ENCODE measurements around the gene SHB.
"Not testable (repeated sequence)": the region's sequence is repeated elsewhere in the genome, so short reads cannot be mapped to it uniquely, and the experiment has no call there.

The SHB gene

DNA sequence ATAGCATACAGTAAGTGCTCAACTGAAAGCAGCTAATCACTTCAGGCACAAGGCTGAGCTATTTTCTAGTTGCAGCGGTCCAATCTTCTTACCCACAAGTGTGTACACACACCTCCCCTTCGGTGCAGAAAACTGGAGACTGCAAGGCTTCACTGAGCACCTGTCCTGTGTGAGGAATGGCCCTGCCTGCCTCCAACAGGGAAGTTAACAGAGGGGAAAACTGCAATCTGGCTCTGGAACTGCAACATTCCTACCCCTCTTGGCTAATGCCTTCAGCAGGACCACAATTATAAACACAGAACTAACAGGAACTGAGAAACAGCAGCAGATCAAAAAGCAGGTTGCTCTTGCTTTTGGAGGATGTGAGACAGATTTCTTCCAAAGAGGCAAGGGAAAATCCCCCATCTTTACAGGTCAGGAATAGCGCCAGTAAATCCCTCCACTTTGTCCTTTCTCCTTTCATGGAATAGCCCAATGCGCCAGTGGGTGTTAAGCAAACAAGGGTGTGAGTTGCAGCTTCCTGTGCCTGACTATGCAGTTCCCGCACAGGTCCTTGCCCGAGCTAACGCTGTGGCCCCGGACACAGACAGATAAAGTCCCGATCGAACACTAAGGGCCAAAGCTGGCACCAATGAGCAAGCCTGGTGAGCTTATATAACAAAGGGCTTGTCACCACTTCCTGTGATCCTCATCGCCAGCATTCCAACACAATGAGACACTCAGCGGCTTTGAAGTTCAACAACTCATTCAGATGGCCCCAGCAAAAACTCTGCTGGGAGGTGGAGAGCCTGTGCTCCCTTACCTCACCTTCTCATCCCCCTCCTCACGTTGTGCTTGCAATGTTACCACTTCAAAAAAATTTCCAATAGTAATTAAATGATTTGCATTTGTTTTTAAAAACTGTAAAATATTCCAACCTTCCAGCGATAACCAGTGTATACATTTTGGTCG, 21.5 kb downstream of the SHB start:
- CTCF ChIA-PET, result interaction anchor here (1.1 to 1.5 kb wide), 2 partner anchors 13 to 15 kb away, joined by 3 to 4 read pairs; no protein-coding TSS in a partner anchor
- Histone ChIP-seq H3K4me3 (ENCODE audit: control insufficient read depth in 1 of 7, extremely low read depth in 1 of 7, insufficient read depth in 4 of 7, low read depth in 2 of 7, low read length in 6 of 7) (peak overlapping the region in 3 of 7 experiments; percentile 13 to 40 (median 20)), H3K27me3 (replicated peaks in 2 of 5; ENCODE audit: control insufficient read depth in 4 of 5, insufficient read depth in 5 of 5, low read length in 4 of 5) (no peaks in the 10 kb centered on the region), H3K4me1 (ENCODE audit: control extremely low read depth in 1 of 4, control insufficient read depth in 4 of 4, insufficient read depth in 4 of 4, low read length in 3 of 4) (peaks cover 4 to 18% (median 10%) of the 10 kb centered on the region in 4 experiments), H3K9me3 (ENCODE audit: control extremely low read depth in 1 of 5, control insufficient read depth in 4 of 5, insufficient read depth in 2 of 5, low read depth in 1 of 5, low read length in 4 of 5) (no peaks in the 10 kb centered on the region), H3K36me3 (ENCODE audit: control insufficient read depth in 4 of 4, insufficient read depth in 4 of 4, low read length in 3 of 4) (no peaks in the 10 kb centered on the region), H3K27ac (ENCODE audit: insufficient read depth in 1 of 2, low read depth in 1 of 2, low read length in 2 of 2, poor library complexity in 1 of 2, severe bottlenecking in 2 of 2) (peak overlapping the region in 1 of 2 experiments; percentile 6)
- WGBS (ENCODE audit: insufficient coverage), result 28% methylated on average over 11 of the region's 15 CpGs
- POLR2A ChIA-PET, result interaction anchor here (1.2 kb wide), 1 partner anchor 48 kb away, joined by 3 read pairs; no protein-coding TSS in a partner anchor
- peak in 1 of 3 donors; percentile 49 for DNase-seq

DNA sequence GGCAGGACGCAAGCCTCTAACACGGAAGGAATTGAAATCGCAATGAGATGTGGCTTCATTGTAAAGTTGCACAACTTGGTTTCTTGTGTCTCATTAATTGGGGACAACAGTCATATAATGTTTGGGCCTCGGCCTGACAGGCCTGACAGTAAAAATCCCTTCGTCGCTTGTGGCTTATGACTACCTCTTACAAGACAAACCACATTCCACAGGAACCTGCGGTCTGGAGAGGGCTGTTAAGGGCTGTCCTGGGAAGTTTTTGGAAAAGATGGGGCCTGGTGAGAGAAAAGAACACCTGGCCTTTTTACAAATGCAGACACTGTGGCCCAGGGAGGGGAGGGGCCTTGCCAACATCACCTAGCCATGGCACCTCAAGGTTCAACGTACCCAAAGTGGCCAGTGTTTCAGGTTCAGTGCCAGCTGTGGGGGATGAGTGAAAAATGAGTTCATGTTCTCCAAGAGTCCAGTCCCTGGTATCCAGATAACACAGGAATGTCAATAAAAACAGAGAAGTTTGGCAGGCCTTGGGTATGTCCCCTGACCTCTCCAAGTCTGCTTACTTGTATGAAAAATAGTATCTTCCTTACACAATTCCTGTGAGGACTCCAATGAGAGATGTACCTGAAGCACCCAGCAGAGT, 22.2 kb downstream of the SHB start:
- 98% methylated on average over 4 of the region's 8 CpGs for WGBS (ENCODE audit: insufficient coverage)

DNA sequence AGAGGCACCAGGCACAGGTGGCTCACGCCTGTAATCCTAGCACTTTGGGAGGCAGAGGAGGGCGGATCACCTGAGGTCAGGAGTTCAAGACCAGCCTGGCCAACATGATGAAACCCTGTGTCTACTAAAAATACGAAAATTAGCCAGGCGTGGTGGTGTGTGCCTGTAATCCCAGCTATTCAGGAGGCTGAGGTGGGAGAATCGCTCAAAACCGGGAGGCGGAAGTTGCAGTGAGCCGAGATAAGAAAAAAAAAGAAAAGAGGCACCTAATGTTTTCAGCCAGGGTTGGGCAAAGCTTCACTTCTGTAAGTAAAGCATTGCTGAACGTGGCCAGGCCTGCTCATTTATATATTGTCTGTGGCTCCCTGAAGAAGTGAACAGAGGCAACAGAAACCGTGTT, 23.1 kb downstream of the SHB start:
- 96% methylated on average over 10 of the region's 10 CpGs for WGBS (ENCODE audit: insufficient coverage)
- POLR2A ChIA-PET; H3K27ac ChIP-seq (ENCODE audit: insufficient read depth in 1 of 2, low read depth in 1 of 2, low read length in 2 of 2, poor library complexity in 1 of 2, severe bottlenecking in 2 of 2); DNase-seq; H3K27me3 ChIP-seq (replicated peaks in 2 of 5; ENCODE audit: control insufficient read depth in 4 of 5, insufficient read depth in 5 of 5, low read length in 4 of 5); H3K4me3 ChIP-seq (ENCODE audit: control insufficient read depth in 1 of 7, extremely low read depth in 1 of 7, insufficient read depth in 4 of 7, low read depth in 2 of 7, low read length in 6 of 7); H3K36me3 ChIP-seq (ENCODE audit: control insufficient read depth in 4 of 4, insufficient read depth in 4 of 4, low read length in 3 of 4); CTCF ChIA-PET; H3K9me3 ChIP-seq (ENCODE audit: control extremely low read depth in 1 of 5, control insufficient read depth in 4 of 5, insufficient read depth in 2 of 5, low read depth in 1 of 5, low read length in 4 of 5): not testable (repeated sequence)
- peaks cover 4 to 18% (median 10%) of the 10 kb centered on the region in 4 experiments for H3K4me1 ChIP-seq (ENCODE audit: control extremely low read depth in 1 of 4, control insufficient read depth in 4 of 4, insufficient read depth in 4 of 4, low read length in 3 of 4)

More for the DNA sequence above, 22.2 kb downstream of the SHB start:
- DNase-seq, result peak in 1 of 3 donors; percentile 33
- Histone ChIP-seq H3K9me3 (ENCODE audit: control extremely low read depth in 1 of 5, control insufficient read depth in 4 of 5, insufficient read depth in 2 of 5, low read depth in 1 of 5, low read length in 4 of 5) (no peaks in the 10 kb centered on the region), H3K36me3 (ENCODE audit: control insufficient read depth in 4 of 4, insufficient read depth in 4 of 4, low read length in 3 of 4) (no peaks in the 10 kb centered on the region), H3K27me3 (replicated peaks in 2 of 5; ENCODE audit: control insufficient read depth in 4 of 5, insufficient read depth in 5 of 5, low read length in 4 of 5) (no peaks in the 10 kb centered on the region), H3K27ac (ENCODE audit: insufficient read depth in 1 of 2, low read depth in 1 of 2, low read length in 2 of 2, poor library complexity in 1 of 2, severe bottlenecking in 2 of 2) (no peak overlapping the region), H3K4me3 (ENCODE audit: control insufficient read depth in 1 of 7, extremely low read depth in 1 of 7, insufficient read depth in 4 of 7, low read depth in 2 of 7, low read length in 6 of 7) (no peak overlapping the region), H3K4me1 (ENCODE audit: control extremely low read depth in 1 of 4, control insufficient read depth in 4 of 4, insufficient read depth in 4 of 4, low read length in 3 of 4) (peaks cover 4 to 18% (median 10%) of the 10 kb centered on the region in 4 experiments)
- CTCF ChIA-PET, result no interaction called here
- POLR2A ChIA-PET, result no interaction called here

DNA sequence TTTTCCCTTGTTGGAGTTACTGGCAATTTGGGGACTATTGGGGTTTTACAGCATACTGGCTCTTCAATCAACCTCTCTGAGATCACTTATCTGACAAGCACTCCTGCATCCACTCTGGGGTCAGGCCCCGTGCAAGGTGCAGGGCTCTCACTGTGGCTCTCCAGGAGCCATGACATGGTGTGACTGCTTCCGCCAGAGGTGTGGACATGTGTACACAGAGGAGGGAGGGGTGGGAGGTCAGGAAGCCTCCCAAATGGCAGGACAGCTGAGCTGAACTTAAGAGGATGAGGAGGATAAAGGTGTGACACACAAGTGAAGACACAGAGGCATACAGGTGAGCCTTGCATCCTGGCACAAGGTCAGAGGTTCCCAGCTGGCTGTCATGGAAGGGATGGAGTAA, 24.3 kb downstream of the SHB start:
- no peaks in the 10 kb centered on the region for H3K9me3 ChIP-seq (ENCODE audit: control extremely low read depth in 1 of 5, control insufficient read depth in 4 of 5, insufficient read depth in 2 of 5, low read depth in 1 of 5, low read length in 4 of 5)
- no peaks in the 10 kb centered on the region for H3K27me3 ChIP-seq (replicated peaks in 2 of 5; ENCODE audit: control insufficient read depth in 4 of 5, insufficient read depth in 5 of 5, low read length in 4 of 5)
- POLR2A ChIA-PET, result no interaction called here
- no peak overlapping the region for H3K27ac ChIP-seq (ENCODE audit: insufficient read depth in 1 of 2, low read depth in 1 of 2, low read length in 2 of 2, poor library complexity in 1 of 2, severe bottlenecking in 2 of 2)
- H3K36me3 ChIP-seq (ENCODE audit: control insufficient read depth in 4 of 4, insufficient read depth in 4 of 4, low read length in 3 of 4), result no peaks in the 10 kb centered on the region
- H3K4me1 ChIP-seq (ENCODE audit: control extremely low read depth in 1 of 4, control insufficient read depth in 4 of 4, insufficient read depth in 4 of 4, low read length in 3 of 4), result peaks cover 4 to 26% (median 11%) of the 10 kb centered on the region in 4 experiments
- no peak overlapping the region for H3K4me3 ChIP-seq (ENCODE audit: control insufficient read depth in 1 of 7, extremely low read depth in 1 of 7, insufficient read depth in 4 of 7, low read depth in 2 of 7, low read length in 6 of 7)
- DNase-seq, result no peak
- WGBS (ENCODE audit: insufficient coverage), result 96% methylated on average over 2 of the region's 2 CpGs
- CTCF ChIA-PET, result interaction anchor here (1.3 kb wide), 1 partner anchor 13 kb away, joined by 3 read pairs; no protein-coding TSS in a partner anchor

DNA sequence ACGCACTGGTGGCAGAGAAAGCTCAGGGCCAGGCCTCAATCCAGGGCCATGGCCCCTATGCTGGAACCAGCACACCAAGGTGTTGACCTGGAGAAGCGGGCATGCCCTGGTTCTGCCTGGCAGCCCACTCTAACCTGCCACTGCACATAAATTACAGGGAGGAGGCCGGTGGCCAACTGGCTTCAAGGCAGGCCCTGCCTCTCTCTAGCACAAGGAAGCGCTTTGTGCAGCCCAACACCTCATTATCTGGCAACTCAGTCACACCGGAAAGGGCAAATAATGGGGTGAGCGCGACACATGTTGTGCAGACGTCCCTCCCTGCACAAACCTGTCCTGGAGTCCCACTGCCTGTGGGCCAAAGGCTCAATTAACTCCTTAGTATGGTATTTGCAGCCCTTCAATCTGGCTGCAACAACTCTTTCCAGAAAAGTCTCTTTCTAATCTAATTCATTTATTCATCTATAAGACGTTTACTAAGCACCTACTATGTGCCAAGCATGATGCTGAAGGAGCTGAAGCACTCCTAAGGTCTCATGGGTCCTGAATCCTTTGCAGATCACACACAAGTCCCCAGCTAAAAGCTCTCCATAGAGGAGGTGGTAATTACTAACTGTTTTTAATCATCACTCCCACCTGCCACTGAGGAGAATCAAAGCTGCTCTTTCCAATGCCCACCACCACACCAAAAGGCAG, 24.9 kb downstream of the SHB start:
- no peaks in the 10 kb centered on the region for H3K36me3 ChIP-seq (ENCODE audit: control insufficient read depth in 4 of 4, insufficient read depth in 4 of 4, low read length in 3 of 4)
- ChIA-PET CTCF (interaction anchor here (0.6 to 2.0 kb wide), 3 partner anchors 10 to 32 kb away, joined by 3 to 4 read pairs (median 3); no protein-coding TSS in a partner anchor), POLR2A (interaction anchor here (0.6 kb wide), 1 partner anchor 17 kb away, joined by 3 read pairs; no protein-coding TSS in a partner anchor)
- no peak overlapping the region for H3K4me3 ChIP-seq (ENCODE audit: control insufficient read depth in 1 of 7, extremely low read depth in 1 of 7, insufficient read depth in 4 of 7, low read depth in 2 of 7, low read length in 6 of 7)
- peaks cover 4 to 32% (median 17%) of the 10 kb centered on the region in 4 experiments for H3K4me1 ChIP-seq (ENCODE audit: control extremely low read depth in 1 of 4, control insufficient read depth in 4 of 4, insufficient read depth in 4 of 4, low read length in 3 of 4)
- WGBS (ENCODE audit: insufficient coverage), result 96% methylated on average over 7 of the region's 9 CpGs
- H3K27ac ChIP-seq (ENCODE audit: insufficient read depth in 1 of 2, low read depth in 1 of 2, low read length in 2 of 2, poor library complexity in 1 of 2, severe bottlenecking in 2 of 2), result no peak overlapping the region
- no peaks in the 10 kb centered on the region for H3K27me3 ChIP-seq (replicated peaks in 2 of 5; ENCODE audit: control insufficient read depth in 4 of 5, insufficient read depth in 5 of 5, low read length in 4 of 5)
- H3K9me3 ChIP-seq (ENCODE audit: control extremely low read depth in 1 of 5, control insufficient read depth in 4 of 5, insufficient read depth in 2 of 5, low read depth in 1 of 5, low read length in 4 of 5), result no peaks in the 10 kb centered on the region
- DNase-seq, result no peak

DNA sequence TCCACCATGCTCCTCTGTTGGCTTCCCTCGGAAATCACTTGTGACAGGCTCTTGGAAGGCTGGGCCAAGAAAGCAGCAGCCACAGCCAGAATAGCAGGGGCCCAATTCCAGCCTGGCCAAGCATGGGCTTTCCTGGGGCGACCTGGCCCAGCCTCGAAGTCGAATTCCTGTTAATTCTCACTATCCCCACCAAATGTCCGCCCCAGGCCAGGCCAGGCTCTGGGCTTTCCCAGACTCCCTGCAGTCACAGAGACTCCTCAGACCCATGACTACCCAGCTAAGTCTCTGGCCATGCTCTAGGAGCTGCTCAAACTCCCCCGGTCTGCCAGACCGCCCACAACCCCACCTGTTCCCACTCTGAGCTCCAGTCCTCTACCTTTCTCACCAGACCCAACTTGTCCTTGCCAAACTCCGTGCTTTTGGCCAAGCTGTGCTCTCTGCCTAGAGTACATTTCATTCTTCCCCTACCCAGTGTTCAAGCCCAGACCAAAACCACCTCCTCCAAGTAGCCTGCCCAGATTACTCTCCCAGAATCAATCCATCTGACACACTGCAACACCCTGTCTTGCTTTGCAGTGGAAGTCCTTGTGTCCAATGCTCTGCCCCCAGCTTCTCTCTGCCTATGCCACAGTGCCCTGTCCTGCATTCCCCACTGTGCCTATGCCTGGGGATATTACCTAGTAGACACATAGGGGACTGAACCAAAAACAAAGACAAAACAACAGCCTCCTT, 26.2 kb downstream of the SHB start:
- H3K27me3 ChIP-seq (replicated peaks in 2 of 5; ENCODE audit: control insufficient read depth in 4 of 5, insufficient read depth in 5 of 5, low read length in 4 of 5), result no peaks in the 10 kb centered on the region
- H3K27ac ChIP-seq (ENCODE audit: insufficient read depth in 1 of 2, low read depth in 1 of 2, low read length in 2 of 2, poor library complexity in 1 of 2, severe bottlenecking in 2 of 2), result no peak overlapping the region
- ChIA-PET CTCF (interaction anchor here (0.8 to 2.0 kb wide), 3 partner anchors 11 to 129 kb away, joined by 3 to 4 read pairs (median 4); no protein-coding TSS in a partner anchor), POLR2A (interaction anchor here (0.5 kb wide), 1 partner anchor 357 kb away, joined by 3 read pairs; no protein-coding TSS in a partner anchor)
- H3K9me3 ChIP-seq (ENCODE audit: control extremely low read depth in 1 of 5, control insufficient read depth in 4 of 5, insufficient read depth in 2 of 5, low read depth in 1 of 5, low read length in 4 of 5), result no peaks in the 10 kb centered on the region
- 98% methylated on average over 6 of the region's 8 CpGs for WGBS (ENCODE audit: insufficient coverage)
- no peaks in the 10 kb centered on the region for H3K36me3 ChIP-seq (ENCODE audit: control insufficient read depth in 4 of 4, insufficient read depth in 4 of 4, low read length in 3 of 4)
- DNase-seq, result no peak
- H3K4me1 ChIP-seq (ENCODE audit: control extremely low read depth in 1 of 4, control insufficient read depth in 4 of 4, insufficient read depth in 4 of 4, low read length in 3 of 4), result peaks cover 4 to 40% (median 18%) of the 10 kb centered on the region in 4 experiments
- H3K4me3 ChIP-seq (ENCODE audit: control insufficient read depth in 1 of 7, extremely low read depth in 1 of 7, insufficient read depth in 4 of 7, low read depth in 2 of 7, low read length in 6 of 7), result no peak overlapping the region
